Endothelial cell of umbilical vein (primary cell): ENCODE measurements around the gene CTRB2. TPM values are rescaled to one million over a fixed set of nuclear protein-coding genes. Genes with fewer than 3 reads are reported as not detected.

Experiments
- BruUV-seq: library from RNA; stranded (reverse); fragments of 400-500 nt; replicated peaks from 2 replicates; lab custom pipeline; 2021; lab: Mats Ljungman, UMichigan
- CTCF ChIA-PET: fragments of 300-600, 350-600 bp; sonication (Branson Sonifier 250); formaldehyde crosslinking; loops from one replicate; lab custom pipeline; 2021; ENCODE audit warnings: antibody characterized with exemption, inconsistent platforms; lab: Charles Lee
- POLR2A ChIA-PET: fragments of 300-600, 350-600 bp; sonication (Branson Sonifier 250); formaldehyde crosslinking; loops from one replicate; lab custom pipeline; 2021; ENCODE audit warnings: antibody characterized with exemption, inconsistent platforms; lab: Charles Lee
- DNase-seq: peaks from one replicate; pipeline ENCODE4 v3.0.0-alpha.2; 2011; ENCODE audit warnings: low read depth, low spot score
- FAIRE-seq: peaks from 2 replicates; lab custom pipeline; 2011; peaks lifted over from hg19 to GRCh38; lab: Jason Lieb, UNC
- H2AFZ ChIP-seq: 2 replicates; pipeline ENCODE4 v1.6.0; 2012; ENCODE audit warnings: low read depth, low read length, control low read depth, inconsistent platforms
- H3K27ac ChIP-seq: 2 replicates; pipeline ENCODE4 v1.5.1; 2011; ENCODE audit warnings: low read depth, mild to moderate bottlenecking, control low read depth, low read length, moderate library complexity; ENCODE audit not compliant: insufficient read depth
- H3K27me3 ChIP-seq, 2 experiments: 2 replicates each; pipeline versions ENCODE4 v1.6.0 to v1.6.1; 2011; ENCODE audit warnings: low read length in 2 of 2, mixed read lengths in 1 of 2; ENCODE audit not compliant: control insufficient read depth in 2 of 2, insufficient read depth in 2 of 2
- H3K36me3 ChIP-seq, 2 experiments: 2 replicates in 1 of 2; 3 replicates in 1 of 2; pipeline ENCODE4 v1.5.1; 2011; ENCODE audit warnings: low read length in 2 of 2, mild to moderate bottlenecking in 1 of 2, moderate library complexity in 1 of 2; ENCODE audit not compliant: control insufficient read depth in 2 of 2, insufficient read depth in 2 of 2; ENCODE audit errors: extremely low read depth in 1 of 2
- H3K4me1 ChIP-seq: 3 replicates; pipeline ENCODE4 v1.5.1; 2011; ENCODE audit warnings: mild to moderate bottlenecking, low read length; ENCODE audit not compliant: control insufficient read depth, insufficient read depth; ENCODE audit errors: extremely low read depth
- H3K4me2 ChIP-seq: 2 replicates; pipeline ENCODE4 v1.6.1; 2011; ENCODE audit warnings: low read length, control low read depth, mixed read lengths; ENCODE audit not compliant: insufficient read depth
- H3K4me3 ChIP-seq, 3 experiments: fragments of 200-600 bp in 1 of 3; sonication (generic), shearing (Covaris generic) in 1 of 3; replicated peaks in 1 of 3; 2 replicates each; pipeline ENCODE4 v1.5.1; 2011 to 2016; ENCODE audit warnings: control low read depth in 3 of 3, low read length in 3 of 3, mild to moderate bottlenecking in 2 of 3, inconsistent platforms in 1 of 3, low read depth in 1 of 3, moderate library complexity in 1 of 3; ENCODE audit not compliant: insufficient read depth in 1 of 3
- H3K79me2 ChIP-seq: 2 replicates; pipeline ENCODE4 v1.6.0; 2012; ENCODE audit warnings: low read length, inconsistent platforms; ENCODE audit not compliant: control insufficient read depth, insufficient read depth
- H3K9ac ChIP-seq: replicated peaks from 2 replicates; pipeline ENCODE3; 2011; ENCODE audit warnings: low read length, control low read depth; ENCODE audit not compliant: insufficient read depth; ENCODE audit errors: extremely low read depth
- H3K9me1 ChIP-seq: replicated peaks from 3 replicates; pipeline ENCODE4 v1.6.0; 2011; ENCODE audit warnings: mild to moderate bottlenecking, low read length; ENCODE audit not compliant: control insufficient read depth, insufficient read depth; ENCODE audit errors: extremely low read depth
- H3K9me3 ChIP-seq: replicated peaks from 2 replicates; pipeline ENCODE4 v1.5.1; 2012; ENCODE audit warnings: low read length, inconsistent platforms; ENCODE audit not compliant: control insufficient read depth, insufficient read depth
- H4K20me1 ChIP-seq: replicated peaks from 2 replicates; pipeline ENCODE3; 2011; ENCODE audit warnings: mild to moderate bottlenecking, low read length; ENCODE audit not compliant: control insufficient read depth, insufficient read depth; ENCODE audit errors: extremely low read depth
- EZH2 ChIP-seq: IDR thresholded peaks from 2 replicates; pipeline ENCODE4 v1.6.1; 2012; ENCODE audit warnings: borderline replicate concordance, low read depth, mild to moderate bottlenecking, moderate library complexity, low read length, inconsistent platforms; ENCODE audit not compliant: severe bottlenecking
- FOS ChIP-seq: IDR thresholded peaks from 2 replicates; pipeline ENCODE4 v1.6.1; 2011; ENCODE audit warnings: mild to moderate bottlenecking, low read length, moderate library complexity, borderline replicate concordance; ENCODE audit not compliant: insufficient read depth
- GATA2 ChIP-seq: IDR thresholded peaks from 2 replicates; pipeline ENCODE4 v1.7.0; 2011; ENCODE audit warnings: low read depth, mild to moderate bottlenecking, moderate library complexity, mixed read lengths, low read length; ENCODE audit not compliant: insufficient read length, insufficient read depth
- JUN ChIP-seq: IDR thresholded peaks from 2 replicates; pipeline ENCODE4 v1.6.1; 2011; ENCODE audit warnings: borderline replicate concordance, low read depth; ENCODE audit not compliant: insufficient read length, insufficient read depth
- MYC ChIP-seq: IDR thresholded peaks from one replicate; pipeline ENCODE4 v1.6.1; 2011; ENCODE audit warnings: mild to moderate bottlenecking, low read depth, low read length
- POLR2A ChIP-seq: IDR thresholded peaks from 2 replicates; pipeline ENCODE4 v1.6.1; 2012; ENCODE audit warnings: low read depth, mild to moderate bottlenecking, control low read depth, low read length
- POLR2AphosphoS5 ChIP-seq: IDR thresholded peaks from 2 replicates; pipeline ENCODE4 v1.6.1; 2012; ENCODE audit warnings: low read depth, mild to moderate bottlenecking, control low read depth, low read length, moderate library complexity; ENCODE audit not compliant: insufficient read depth
- dilution Hi-C: fragments of 300-500 bp; cut with MboI; formaldehyde crosslinking; loops from one replicate; pipeline ENCODE4 v1.15.0; 2019; ENCODE audit warnings: low sequenced_read_pairs; ENCODE audit not compliant: extremely low pct_ligation_motif_present
- intact Hi-C: fragments of 100-400 bp; cut with micrococcal nuclease; formaldehyde crosslinking; loops from one replicate; pipeline ENCODE4 v1.10.0; 2022
- polyA plus RNA-seq, 4 experiments: library from polyadenylated mRNA; depleted of rRNA in 3 of 4; stranded (reverse) in 3 of 4; unstranded in 1 of 4; fragments of >200 nt; gene quantifications; 2 replicates each; pipeline versions ENCODE4 v1.2.1 to v1.2.3, GENCODE V29; 2011 to 2012; ENCODE audit warnings: missing spikeins in 1 of 4
- total RNA-seq: library from RNA; stranded (reverse); gene quantifications from 2 replicates; pipeline ENCODE4 v1.2.3, GENCODE V29; 2021
- TF ChIP-seq, protein P1 (sequence below), 2 donors: IDR thresholded peaks; 1 replicate in 1 of 2; 2 replicates in 1 of 2; pipeline ENCODE4 v1.5.1; 2011; ENCODE audit warnings: low read length in 2 of 2, mild to moderate bottlenecking in 2 of 2, moderate library complexity in 2 of 2, control low read depth in 1 of 2, inconsistent platforms in 1 of 2, low read depth in 1 of 2; ENCODE audit not compliant: insufficient read depth in 1 of 2; ENCODE audit errors: extremely low read depth in 1 of 2
- TF ChIP-seq, protein P2 (sequence below): IDR thresholded peaks from 2 replicates; pipeline ENCODE4 v1.6.1; 2011; ENCODE audit not compliant: insufficient read depth, insufficient read length

Gene CTRB2
- total and polyA plus RNA-seq, 2 donors (not counting 3 experiments of a cell fraction or from before 2014, with no cell fraction given), result not detected

DNA sequence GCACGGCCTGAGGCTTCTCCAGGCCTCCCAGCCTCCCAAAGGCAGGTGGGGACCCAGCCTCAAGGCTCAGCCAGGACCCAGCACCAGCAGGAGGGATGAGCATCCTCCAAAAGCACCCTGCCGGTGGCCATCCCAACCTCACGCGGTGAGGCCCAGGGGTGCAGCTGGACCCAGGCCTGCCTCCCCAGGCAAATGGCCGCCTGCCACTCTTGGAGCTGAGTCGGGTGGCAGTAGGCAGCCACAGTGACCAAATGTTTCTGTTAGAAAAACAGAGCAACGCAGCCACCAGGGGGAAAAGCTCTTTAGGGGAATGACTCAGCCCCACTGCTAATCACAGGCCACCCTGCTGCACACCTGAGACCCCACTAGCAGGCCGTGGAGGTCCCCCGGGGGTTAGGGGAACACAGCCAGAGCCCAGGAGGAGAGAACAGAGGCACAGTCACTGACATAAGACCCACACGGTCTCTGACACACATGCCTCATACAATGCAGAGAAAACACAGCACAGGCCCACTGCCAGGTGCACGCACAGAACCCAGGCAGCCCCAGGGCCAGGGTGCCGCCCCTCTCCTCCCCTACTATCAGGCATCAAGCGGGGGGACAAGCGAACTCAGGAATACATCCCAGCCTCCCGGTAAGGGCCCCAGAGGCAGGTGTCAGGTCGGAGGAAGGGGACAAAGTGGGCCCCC, 32.0 kb upstream of the CTRB2 start:
- H3K9ac ChIP-seq, result no peak overlapping the region
- intact Hi-C loops (no loop called here), dilution Hi-C loops (no loop called here)
- H3K79me2 ChIP-seq, result peaks cover 100% of the 10 kb centered on the region
- no peak for DNase-seq
- H3K9me3 ChIP-seq, result no peaks in the 10 kb centered on the region
- H3K9me1 ChIP-seq, result no peaks in the 10 kb centered on the region
- H2AFZ ChIP-seq, result no peak overlapping the region
- FAIRE-seq, result no peak
- peak overlapping the region; percentile 48 for H3K27ac ChIP-seq
- H3K4me2 ChIP-seq, result no peak overlapping the region
- peaks cover 17% of the 10 kb centered on the region for H3K4me1 ChIP-seq
- CTCF ChIA-PET, result interaction anchor here (0.7 to 2.3 kb wide), 10 partner anchors 101 to 173 kb away, joined by 3 to 10 read pairs (median 4); no protein-coding TSS in a partner anchor
- POLR2A ChIA-PET, result no interaction called here
- BruUV-seq, result no TSS peak
- H3K36me3 ChIP-seq, result peaks cover 26 to 80% of the 10 kb centered on the region in 2 experiments
- no peaks in the 10 kb centered on the region for H4K20me1 ChIP-seq
- no peaks in the 10 kb centered on the region for H3K27me3 ChIP-seq
- H3K4me3 ChIP-seq, result no peak overlapping the region
- TF ChIP-seq FOS (no peak), EZH2 (no peak), MYC (no peak), POLR2A (peak; percentile 6), JUN (no peak), POLR2AphosphoS5 (no peak), GATA2 (no peak)
- TF ChIP-seq, protein P1, sequence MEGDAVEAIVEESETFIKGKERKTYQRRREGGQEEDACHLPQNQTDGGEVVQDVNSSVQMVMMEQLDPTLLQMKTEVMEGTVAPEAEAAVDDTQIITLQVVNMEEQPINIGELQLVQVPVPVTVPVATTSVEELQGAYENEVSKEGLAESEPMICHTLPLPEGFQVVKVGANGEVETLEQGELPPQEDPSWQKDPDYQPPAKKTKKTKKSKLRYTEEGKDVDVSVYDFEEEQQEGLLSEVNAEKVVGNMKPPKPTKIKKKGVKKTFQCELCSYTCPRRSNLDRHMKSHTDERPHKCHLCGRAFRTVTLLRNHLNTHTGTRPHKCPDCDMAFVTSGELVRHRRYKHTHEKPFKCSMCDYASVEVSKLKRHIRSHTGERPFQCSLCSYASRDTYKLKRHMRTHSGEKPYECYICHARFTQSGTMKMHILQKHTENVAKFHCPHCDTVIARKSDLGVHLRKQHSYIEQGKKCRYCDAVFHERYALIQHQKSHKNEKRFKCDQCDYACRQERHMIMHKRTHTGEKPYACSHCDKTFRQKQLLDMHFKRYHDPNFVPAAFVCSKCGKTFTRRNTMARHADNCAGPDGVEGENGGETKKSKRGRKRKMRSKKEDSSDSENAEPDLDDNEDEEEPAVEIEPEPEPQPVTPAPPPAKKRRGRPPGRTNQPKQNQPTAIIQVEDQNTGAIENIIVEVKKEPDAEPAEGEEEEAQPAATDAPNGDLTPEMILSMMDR (IDR thresholded peaks at IDR 0.05; ENCODE audit: extremely low read depth in 1 of 2, insufficient read depth in 1 of 2, low read depth in 1 of 2, low read length in 2 of 2), result peak in 1 of 2 donors; percentile 13
- TF ChIP-seq, protein P2, sequence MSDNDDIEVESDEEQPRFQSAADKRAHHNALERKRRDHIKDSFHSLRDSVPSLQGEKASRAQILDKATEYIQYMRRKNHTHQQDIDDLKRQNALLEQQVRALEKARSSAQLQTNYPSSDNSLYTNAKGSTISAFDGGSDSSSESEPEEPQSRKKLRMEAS, result no peak
